ENCODE results near the gene CFL1. TPM values are rescaled to one million over a fixed set of nuclear protein-coding genes. Genes with fewer than 3 reads are reported as not detected.

Gene CFL1
- total and polyA plus RNA-seq, 10 of the 15 experiments (the other 5 are each of a cell fraction or from before 2014, with no cell fraction given): 164 to 2,994 (median 1,500) TPM

DNA sequence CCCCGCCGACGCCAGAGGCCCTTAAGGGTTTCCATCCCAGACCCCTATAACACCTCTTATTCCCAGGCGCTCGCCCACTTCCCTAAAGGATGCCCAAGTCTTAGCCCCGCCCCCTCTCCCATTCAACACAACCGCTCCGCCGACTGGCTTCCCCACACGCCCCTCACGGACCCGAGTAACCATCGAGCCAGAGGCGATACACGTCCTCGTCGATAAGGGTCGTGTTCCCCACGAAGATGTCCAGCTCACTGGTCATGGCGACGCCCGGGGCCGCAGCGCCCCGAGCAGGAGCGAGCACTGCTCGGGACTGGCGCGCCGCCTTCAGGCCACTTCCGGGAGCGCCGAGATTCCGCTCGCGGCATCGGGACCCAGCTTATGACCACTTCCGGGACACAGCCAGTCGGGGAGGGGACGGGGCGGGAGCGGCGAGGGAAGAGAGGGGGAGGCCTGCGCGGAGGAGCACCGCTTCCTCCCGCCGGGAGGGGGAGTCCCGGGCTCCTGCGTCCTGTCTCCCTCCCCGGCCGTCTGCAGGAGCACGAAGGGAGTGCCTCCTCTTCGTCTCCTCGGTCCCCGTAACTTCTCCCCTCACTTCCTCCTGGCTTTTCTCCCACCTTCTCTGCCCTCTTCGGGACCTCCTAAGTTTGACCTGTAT, 30.3 kb upstream of the CFL1 start, which contains the start of gene FIBP (continued):
- TF ChIP-seq DPF2 (IDR thresholded peaks at IDR 0.05) (0 out of 2 replicates have a peak, but pooled peaks have one; percentile 44), KLF5 (IDR thresholded peaks at IDR 0.05; ENCODE audit: partially characterized antibody) (peak; percentile 36), JUND (IDR thresholded peaks at IDR 0.05; ENCODE audit: low read depth, low read length) (no peak), POLR2AphosphoS5 (IDR thresholded peaks at IDR 0.05; ENCODE audit: low read length) (peak; percentile 84), TCF12 (IDR thresholded peaks at IDR 0.05; ENCODE audit: low read depth, low read length) (peak; percentile 62; the same call in 1 of the 2 replicates), PML (IDR thresholded peaks at IDR 0.05; ENCODE audit: low read length) (no peak), ATF7 (IDR thresholded peaks at IDR 0.05; ENCODE audit: low read depth) (peak; percentile 32; the same call in 1 of the 2 replicates), BACH1 (IDR thresholded peaks at IDR 0.05; ENCODE audit: borderline replicate concordance) (peak; percentile 72; the same call in 1 of the 2 replicates)
- TF ChIP-seq, protein P1, sequence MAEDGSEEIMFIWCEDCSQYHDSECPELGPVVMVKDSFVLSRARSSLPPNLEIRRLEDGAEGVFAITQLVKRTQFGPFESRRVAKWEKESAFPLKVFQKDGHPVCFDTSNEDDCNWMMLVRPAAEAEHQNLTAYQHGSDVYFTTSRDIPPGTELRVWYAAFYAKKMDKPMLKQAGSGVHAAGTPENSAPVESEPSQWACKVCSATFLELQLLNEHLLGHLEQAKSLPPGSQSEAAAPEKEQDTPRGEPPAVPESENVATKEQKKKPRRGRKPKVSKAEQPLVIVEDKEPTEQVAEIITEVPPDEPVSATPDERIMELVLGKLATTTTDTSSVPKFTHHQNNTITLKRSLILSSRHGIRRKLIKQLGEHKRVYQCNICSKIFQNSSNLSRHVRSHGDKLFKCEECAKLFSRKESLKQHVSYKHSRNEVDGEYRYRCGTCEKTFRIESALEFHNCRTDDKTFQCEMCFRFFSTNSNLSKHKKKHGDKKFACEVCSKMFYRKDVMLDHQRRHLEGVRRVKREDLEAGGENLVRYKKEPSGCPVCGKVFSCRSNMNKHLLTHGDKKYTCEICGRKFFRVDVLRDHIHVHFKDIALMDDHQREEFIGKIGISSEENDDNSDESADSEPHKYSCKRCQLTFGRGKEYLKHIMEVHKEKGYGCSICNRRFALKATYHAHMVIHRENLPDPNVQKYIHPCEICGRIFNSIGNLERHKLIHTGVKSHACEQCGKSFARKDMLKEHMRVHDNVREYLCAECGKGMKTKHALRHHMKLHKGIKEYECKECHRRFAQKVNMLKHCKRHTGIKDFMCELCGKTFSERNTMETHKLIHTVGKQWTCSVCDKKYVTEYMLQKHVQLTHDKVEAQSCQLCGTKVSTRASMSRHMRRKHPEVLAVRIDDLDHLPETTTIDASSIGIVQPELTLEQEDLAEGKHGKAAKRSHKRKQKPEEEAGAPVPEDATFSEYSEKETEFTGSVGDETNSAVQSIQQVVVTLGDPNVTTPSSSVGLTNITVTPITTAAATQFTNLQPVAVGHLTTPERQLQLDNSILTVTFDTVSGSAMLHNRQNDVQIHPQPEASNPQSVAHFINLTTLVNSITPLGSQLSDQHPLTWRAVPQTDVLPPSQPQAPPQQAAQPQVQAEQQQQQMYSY (CRISPR knock-in tag; IDR thresholded peaks at IDR 0.05): no peak
- TF ChIP-seq, protein P2, sequence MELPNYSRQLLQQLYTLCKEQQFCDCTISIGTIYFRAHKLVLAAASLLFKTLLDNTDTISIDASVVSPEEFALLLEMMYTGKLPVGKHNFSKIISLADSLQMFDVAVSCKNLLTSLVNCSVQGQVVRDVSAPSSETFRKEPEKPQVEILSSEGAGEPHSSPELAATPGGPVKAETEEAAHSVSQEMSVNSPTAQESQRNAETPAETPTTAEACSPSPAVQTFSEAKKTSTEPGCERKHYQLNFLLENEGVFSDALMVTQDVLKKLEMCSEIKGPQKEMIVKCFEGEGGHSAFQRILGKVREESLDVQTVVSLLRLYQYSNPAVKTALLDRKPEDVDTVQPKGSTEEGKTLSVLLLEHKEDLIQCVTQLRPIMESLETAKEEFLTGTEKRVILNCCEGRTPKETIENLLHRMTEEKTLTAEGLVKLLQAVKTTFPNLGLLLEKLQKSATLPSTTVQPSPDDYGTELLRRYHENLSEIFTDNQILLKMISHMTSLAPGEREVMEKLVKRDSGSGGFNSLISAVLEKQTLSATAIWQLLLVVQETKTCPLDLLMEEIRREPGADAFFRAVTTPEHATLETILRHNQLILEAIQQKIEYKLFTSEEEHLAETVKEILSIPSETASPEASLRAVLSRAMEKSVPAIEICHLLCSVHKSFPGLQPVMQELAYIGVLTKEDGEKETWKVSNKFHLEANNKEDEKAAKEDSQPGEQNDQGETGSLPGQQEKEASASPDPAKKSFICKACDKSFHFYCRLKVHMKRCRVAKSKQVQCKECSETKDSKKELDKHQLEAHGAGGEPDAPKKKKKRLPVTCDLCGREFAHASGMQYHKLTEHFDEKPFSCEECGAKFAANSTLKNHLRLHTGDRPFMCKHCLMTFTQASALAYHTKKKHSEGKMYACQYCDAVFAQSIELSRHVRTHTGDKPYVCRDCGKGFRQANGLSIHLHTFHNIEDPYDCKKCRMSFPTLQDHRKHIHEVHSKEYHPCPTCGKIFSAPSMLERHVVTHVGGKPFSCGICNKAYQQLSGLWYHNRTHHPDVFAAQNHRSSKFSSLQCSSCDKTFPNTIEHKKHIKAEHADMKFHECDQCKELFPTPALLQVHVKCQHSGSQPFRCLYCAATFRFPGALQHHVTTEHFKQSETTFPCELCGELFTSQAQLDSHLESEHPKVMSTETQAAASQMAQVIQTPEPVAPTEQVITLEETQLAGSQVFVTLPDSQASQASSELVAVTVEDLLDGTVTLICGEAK (IDR thresholded peaks at IDR 0.05; ENCODE audit: borderline replicate concordance): peak; percentile 92
- TF ChIP-seq, protein P3, sequence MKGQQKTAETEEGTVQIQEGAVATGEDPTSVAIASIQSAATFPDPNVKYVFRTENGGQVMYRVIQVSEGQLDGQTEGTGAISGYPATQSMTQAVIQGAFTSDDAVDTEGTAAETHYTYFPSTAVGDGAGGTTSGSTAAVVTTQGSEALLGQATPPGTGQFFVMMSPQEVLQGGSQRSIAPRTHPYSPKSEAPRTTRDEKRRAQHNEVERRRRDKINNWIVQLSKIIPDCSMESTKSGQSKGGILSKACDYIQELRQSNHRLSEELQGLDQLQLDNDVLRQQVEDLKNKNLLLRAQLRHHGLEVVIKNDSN (IDR thresholded peaks at IDR 0.05; ENCODE audit: borderline replicate concordance, extremely low read length, insufficient read depth, low read depth, low read length): no peak
- TF ChIP-seq, protein P4, sequence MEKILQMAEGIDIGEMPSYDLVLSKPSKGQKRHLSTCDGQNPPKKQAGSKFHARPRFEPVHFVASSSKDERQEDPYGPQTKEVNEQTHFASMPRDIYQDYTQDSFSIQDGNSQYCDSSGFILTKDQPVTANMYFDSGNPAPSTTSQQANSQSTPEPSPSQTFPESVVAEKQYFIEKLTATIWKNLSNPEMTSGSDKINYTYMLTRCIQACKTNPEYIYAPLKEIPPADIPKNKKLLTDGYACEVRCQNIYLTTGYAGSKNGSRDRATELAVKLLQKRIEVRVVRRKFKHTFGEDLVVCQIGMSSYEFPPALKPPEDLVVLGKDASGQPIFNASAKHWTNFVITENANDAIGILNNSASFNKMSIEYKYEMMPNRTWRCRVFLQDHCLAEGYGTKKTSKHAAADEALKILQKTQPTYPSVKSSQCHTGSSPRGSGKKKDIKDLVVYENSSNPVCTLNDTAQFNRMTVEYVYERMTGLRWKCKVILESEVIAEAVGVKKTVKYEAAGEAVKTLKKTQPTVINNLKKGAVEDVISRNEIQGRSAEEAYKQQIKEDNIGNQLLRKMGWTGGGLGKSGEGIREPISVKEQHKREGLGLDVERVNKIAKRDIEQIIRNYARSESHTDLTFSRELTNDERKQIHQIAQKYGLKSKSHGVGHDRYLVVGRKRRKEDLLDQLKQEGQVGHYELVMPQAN (conservative IDR thresholded peaks at IDR 0.05): peak; percentile 86; the same call in 1 of the 2 replicates
- TF ChIP-seq, protein P5, sequence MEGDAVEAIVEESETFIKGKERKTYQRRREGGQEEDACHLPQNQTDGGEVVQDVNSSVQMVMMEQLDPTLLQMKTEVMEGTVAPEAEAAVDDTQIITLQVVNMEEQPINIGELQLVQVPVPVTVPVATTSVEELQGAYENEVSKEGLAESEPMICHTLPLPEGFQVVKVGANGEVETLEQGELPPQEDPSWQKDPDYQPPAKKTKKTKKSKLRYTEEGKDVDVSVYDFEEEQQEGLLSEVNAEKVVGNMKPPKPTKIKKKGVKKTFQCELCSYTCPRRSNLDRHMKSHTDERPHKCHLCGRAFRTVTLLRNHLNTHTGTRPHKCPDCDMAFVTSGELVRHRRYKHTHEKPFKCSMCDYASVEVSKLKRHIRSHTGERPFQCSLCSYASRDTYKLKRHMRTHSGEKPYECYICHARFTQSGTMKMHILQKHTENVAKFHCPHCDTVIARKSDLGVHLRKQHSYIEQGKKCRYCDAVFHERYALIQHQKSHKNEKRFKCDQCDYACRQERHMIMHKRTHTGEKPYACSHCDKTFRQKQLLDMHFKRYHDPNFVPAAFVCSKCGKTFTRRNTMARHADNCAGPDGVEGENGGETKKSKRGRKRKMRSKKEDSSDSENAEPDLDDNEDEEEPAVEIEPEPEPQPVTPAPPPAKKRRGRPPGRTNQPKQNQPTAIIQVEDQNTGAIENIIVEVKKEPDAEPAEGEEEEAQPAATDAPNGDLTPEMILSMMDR (IDR thresholded peaks at IDR 0.05 in 2 of 3, conservative IDR thresholded peaks at IDR 0.05 in 1 of 3; ENCODE audit: control insufficient read depth in 2 of 3, extremely low read depth in 1 of 3, insufficient read depth in 1 of 3, low read depth in 3 of 3, low read length in 3 of 3): peak; percentile 78 to 84 (median 80)
- TF ChIP-seq, protein P6, sequence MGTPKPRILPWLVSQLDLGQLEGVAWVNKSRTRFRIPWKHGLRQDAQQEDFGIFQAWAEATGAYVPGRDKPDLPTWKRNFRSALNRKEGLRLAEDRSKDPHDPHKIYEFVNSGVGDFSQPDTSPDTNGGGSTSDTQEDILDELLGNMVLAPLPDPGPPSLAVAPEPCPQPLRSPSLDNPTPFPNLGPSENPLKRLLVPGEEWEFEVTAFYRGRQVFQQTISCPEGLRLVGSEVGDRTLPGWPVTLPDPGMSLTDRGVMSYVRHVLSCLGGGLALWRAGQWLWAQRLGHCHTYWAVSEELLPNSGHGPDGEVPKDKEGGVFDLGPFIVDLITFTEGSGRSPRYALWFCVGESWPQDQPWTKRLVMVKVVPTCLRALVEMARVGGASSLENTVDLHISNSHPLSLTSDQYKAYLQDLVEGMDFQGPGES (IDR thresholded peaks at IDR 0.05): 0 out of 2 replicates have a peak, but pooled peaks have one; percentile 43

Measured in GM12878 (cell line).